Activated naive CD4-positive, alpha-beta T cell treated with anti-CD3 and anti-CD28 coated beads, Interleukin-2, amount 10 ng/mL, durations not matched to agents 7 days and 5 days (primary cell): ENCODE data around the gene DMC1.

Experiments
- CTCF ChIA-PET: fragments of 350-600 bp; sonication (Branson Sonifier 250); formaldehyde crosslinking; loops from one replicate; lab custom pipeline; 2021; ENCODE audit warnings: antibody characterized with exemption; lab: Charles Lee
- DNase-seq: peaks from one replicate; pipeline ENCODE4 v3.0.0-alpha.2; 2020
- H3K27ac Mint-ChIP-seq: one replicate; pipeline ENCODE4 v1.8.0; 2021; ENCODE audit warnings: mild to moderate bottlenecking, moderate library complexity, mixed read lengths
- H3K27me3 Mint-ChIP-seq: one replicate; pipeline ENCODE4 v1.8.0; 2021; ENCODE audit warnings: mild to moderate bottlenecking, mixed read lengths
- H3K36me3 Mint-ChIP-seq: one replicate; pipeline ENCODE4 v1.8.0; 2021; ENCODE audit warnings: mixed read lengths
- H3K4me1 Mint-ChIP-seq: one replicate; pipeline ENCODE4 v1.8.0; 2021; ENCODE audit warnings: mixed read lengths
- H3K4me3 Mint-ChIP-seq: one replicate; pipeline ENCODE4 v1.8.0; 2021; ENCODE audit warnings: mild to moderate bottlenecking, moderate library complexity, mixed read lengths
- H3K9me3 Mint-ChIP-seq: one replicate; pipeline ENCODE4 v1.8.0; 2021; ENCODE audit warnings: mixed read lengths

Gene DMC1

DNA sequence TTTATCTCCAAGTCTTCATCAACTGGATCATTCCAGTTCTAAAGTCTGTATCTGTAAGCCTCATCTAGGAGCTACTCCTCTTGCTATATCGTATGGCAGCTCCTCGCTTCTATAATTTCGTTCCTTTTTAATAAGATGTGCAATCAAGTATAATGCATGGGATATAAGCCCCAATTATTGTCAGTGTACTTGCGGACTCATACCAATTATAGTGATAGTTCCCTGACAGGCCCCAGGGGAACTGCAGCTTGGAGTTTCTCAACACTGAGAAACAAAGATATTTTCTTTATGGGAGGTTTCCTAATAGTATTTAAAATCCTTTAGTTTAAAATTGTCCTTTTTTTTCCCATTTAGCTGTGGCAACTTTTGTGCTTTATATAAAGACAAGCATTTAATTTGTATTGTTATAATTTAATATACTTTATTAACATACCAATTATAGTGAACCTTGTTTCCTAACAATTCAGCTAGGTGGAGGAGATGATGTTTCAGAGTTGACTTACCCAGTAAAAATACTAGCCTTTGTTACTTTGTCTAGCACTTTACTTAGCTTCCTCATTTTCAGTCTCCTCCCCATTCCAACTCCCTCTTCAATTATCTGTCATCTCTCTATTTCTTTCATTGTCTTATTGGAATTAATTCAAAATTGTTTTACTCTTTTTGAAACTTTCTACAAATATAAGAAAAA is 38.6 kb downstream of the DMC1 start:
- H3K27ac Mint-ChIP-seq: peak overlapping the region; percentile 85
- no peaks in the 10 kb centered on the region for H3K9me3 Mint-ChIP-seq
- CTCF ChIA-PET: interaction anchor here (0.7 to 1.2 kb wide), 2 partner anchors 10 to 41 kb away, joined by 3 read pairs; no protein-coding TSS in a partner anchor
- H3K36me3 Mint-ChIP-seq: peaks cover 1% of the 10 kb centered on the region
- DNase-seq: no peak
- H3K4me1 Mint-ChIP-seq: peaks cover 18% of the 10 kb centered on the region
- no peaks in the 10 kb centered on the region for H3K27me3 Mint-ChIP-seq
- peak overlapping the region; percentile 17 for H3K4me3 Mint-ChIP-seq

DNA sequence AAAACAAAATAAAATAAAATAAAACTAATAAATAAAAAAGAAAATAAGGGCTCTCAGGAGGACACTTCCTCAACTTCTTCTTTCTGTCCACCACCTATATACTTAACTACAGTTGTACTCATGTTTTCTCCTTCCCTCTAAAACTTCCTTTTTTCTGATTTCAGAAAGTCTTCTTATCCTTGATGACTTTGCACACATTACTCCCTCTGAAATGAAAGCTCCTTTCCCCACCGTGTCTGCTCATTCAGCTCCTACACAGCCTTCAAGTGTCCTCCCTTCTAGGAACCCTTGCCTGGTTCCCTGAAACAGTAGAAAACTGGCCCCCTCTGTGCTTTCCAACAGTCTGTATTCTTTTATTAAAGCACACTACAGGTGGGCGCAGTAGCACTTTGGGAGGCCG is 45.6 kb downstream of the DMC1 start:
- H3K27me3 Mint-ChIP-seq: no peaks in the 10 kb centered on the region
- no peak for DNase-seq
- peaks cover 4% of the 10 kb centered on the region for H3K4me1 Mint-ChIP-seq
- no peaks in the 10 kb centered on the region for H3K9me3 Mint-ChIP-seq
- no peak overlapping the region for H3K27ac Mint-ChIP-seq
- H3K36me3 Mint-ChIP-seq: no peaks in the 10 kb centered on the region
- CTCF ChIA-PET: no interaction called here
- no peak overlapping the region for H3K4me3 Mint-ChIP-seq

DNA sequence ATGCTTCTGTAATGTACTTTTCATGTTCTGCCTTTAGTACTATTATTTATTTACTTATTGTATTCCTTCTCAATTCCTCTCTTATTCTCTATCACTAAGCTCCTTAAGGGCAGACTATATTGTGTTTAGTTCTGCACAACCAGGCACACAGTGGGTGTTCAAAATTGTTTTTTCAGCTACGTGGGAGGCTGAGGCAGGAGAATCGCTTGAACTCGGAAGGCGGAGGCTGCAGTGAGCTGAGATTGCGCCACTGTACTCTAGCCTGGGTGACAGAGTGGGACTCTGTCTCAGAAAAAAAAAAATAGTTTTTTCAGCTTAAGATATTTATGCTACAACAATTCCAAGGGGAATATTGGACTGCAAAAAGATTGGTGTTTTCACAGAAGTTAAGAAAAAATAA is 46.5 kb downstream of the DMC1 start:
- no peaks in the 10 kb centered on the region for H3K9me3 Mint-ChIP-seq
- CTCF ChIA-PET: interaction anchor here (1.0 to 1.2 kb wide), 2 partner anchors 15 to 158 kb away, joined by 3 read pairs; partner anchors contain the start of gene TOMM22

DNA sequence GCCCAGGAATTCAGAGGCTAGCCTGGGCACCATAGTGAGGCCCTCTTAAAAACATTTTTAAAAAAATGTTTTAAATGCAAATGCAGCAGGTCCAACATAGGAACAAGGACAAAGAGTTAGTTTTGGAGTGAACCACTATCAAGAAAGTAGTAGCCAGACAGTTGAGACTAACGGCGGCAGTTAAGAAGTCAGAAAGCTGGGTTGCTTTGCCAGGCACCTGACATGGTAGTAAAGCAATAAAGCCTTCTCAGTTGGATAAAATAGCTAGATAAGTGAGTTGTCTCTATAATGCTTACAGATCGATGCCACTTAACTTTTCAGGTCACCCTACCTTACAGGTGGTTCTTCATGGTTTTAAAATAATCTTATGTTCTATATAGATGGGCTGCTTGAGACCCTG is 47.0 kb downstream of the DMC1 start:
- Mint-ChIP-seq H3K27me3 (no peaks in the 10 kb centered on the region), H3K36me3 (no peaks in the 10 kb centered on the region), H3K4me1 (peaks cover 4% of the 10 kb centered on the region), H3K4me3 (no peak overlapping the region), H3K27ac (no peak overlapping the region), H3K9me3 (no peaks in the 10 kb centered on the region)
- DNase-seq: no peak
- CTCF ChIA-PET: interaction anchor here (1.0 to 1.2 kb wide), 2 partner anchors 15 to 159 kb away, joined by 3 read pairs; partner anchors contain the start of gene TOMM22

More for the DNA sequence above, 46.5 kb downstream of the DMC1 start:
- H3K27me3 Mint-ChIP-seq: no peaks in the 10 kb centered on the region
- no peak overlapping the region for H3K27ac Mint-ChIP-seq
- H3K4me3 Mint-ChIP-seq: no peak overlapping the region
- H3K4me1 Mint-ChIP-seq: peaks cover 4% of the 10 kb centered on the region
- H3K36me3 Mint-ChIP-seq: no peaks in the 10 kb centered on the region
- DNase-seq: no peak

DNA sequence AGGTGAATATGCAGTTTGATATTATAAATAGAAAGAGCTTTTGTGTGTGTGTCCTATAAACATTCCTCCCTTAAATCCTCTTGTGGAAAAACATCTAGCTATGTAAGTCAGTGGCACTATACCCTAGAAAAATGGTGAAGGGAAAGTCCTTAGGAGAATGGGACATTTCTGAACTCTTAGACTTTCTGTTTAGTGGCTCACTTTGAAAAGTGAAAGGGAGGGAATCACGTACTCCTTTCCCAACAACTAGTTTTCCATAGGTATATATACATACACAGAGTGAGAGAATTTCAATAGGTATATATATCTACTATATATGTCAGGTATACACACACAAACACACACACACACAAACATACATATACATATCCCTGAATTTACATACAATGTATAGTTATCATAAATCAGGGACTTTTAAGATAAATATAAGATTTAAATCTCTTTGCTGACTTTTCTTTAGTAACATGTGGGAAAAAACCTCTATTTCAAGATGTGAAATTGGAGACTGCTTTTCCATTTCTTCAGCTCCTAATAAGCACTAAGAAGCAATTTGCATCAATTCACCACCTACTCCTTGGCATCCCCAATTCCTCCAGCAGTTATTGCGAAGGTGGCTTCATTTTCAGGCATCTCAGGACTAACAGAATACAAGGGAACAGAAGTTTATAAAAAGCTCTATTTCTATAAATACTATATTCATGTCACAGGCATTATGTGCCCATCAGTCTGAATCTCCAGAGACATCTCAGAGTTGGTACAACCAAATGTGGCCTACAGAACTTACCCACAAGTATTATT is 50.3 kb downstream of the DMC1 start:
- Mint-ChIP-seq H3K27me3 (no peaks in the 10 kb centered on the region), H3K4me1 (peaks cover 4% of the 10 kb centered on the region), H3K36me3 (no peaks in the 10 kb centered on the region), H3K27ac (no peak overlapping the region), H3K9me3 (no peaks in the 10 kb centered on the region), H3K4me3 (no peak overlapping the region)
- CTCF ChIA-PET: no interaction called here
- DNase-seq: no peak

DNA sequence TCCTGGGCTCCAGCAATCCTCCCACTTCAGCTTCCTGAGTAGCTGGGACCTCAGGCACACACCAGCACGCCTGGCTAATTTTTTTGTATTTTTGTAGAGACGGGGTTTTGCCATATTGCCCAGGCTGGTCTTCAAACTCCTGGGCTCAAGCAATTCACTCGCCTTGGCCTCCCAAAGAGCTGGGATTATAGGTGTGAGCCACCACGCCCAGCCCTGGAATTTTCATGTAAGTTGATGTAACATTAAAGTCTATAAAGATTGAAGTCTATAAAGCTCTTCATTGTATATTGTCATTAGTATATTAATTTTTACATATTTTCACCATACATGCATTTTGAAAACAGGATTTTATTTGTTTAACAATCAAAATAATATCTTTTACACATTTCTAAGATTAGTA is 51.4 kb downstream of the DMC1 start:
- H3K36me3 Mint-ChIP-seq: no peaks in the 10 kb centered on the region
- H3K4me1 Mint-ChIP-seq: peaks cover under 1% of the 10 kb centered on the region
- CTCF ChIA-PET: no interaction called here
- H3K27ac Mint-ChIP-seq: no peak overlapping the region
- no peak overlapping the region for H3K4me3 Mint-ChIP-seq
- no peak for DNase-seq
- H3K9me3 Mint-ChIP-seq: no peaks in the 10 kb centered on the region
- H3K27me3 Mint-ChIP-seq: no peaks in the 10 kb centered on the region

DNA sequence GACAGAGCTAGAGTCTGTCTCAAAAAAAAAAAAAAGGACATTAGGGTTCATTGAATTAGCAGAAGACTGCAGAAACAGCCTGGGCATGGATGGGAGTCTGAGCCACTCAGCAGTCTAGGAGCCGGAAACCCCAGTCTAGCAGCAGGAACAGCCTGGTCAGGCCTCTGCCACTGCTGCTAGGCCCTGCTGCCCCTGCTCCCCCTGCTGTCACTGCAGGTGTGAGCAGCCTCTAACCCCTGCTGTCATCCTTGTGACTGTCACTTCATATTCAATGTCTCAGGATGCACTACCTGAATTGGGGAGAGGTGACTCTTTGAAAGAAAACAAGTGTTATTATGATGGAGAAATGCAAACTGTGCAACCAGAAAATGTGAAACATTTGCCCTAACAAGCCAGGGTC is 56.9 kb downstream of the DMC1 start:
- Mint-ChIP-seq H3K36me3 (peaks cover 5% of the 10 kb centered on the region), H3K27ac (no peak overlapping the region), H3K27me3 (no peaks in the 10 kb centered on the region), H3K4me3 (no peak overlapping the region), H3K9me3 (no peaks in the 10 kb centered on the region), H3K4me1 (peaks cover 14% of the 10 kb centered on the region)
- CTCF ChIA-PET: interaction anchor here (0.6 kb wide), 1 partner anchor 246 kb away, joined by 4 read pairs; no protein-coding TSS in a partner anchor
- DNase-seq: peak; percentile 77

DNA sequence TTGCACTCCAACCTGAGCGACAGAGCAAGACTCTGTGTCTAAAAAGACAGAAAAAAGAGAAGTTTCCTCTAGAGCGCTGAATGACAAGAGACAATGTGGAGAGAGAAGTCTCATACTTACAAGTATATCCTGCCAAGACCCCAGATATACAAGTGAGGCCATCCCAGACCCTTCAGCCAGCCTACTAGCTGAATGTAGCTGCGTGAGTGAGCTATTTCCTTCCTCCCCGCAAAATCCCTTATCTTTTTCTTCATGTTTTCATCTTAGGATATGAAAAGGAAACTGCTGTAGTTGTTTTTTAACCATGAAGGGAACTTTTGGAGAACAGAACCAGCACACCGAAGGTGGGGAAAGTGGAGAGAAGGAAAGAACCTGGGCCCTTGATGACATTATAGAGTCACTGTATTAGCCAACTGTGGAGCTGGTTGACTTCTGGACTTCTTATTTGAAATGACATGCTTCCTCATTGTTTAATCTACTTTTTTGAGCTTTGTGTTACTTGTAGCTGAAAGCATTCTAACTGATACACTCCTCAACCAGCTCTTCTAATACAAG is 59.5 kb downstream of the DMC1 start:
- Mint-ChIP-seq H3K9me3 (no peaks in the 10 kb centered on the region), H3K4me1 (peaks cover 25% of the 10 kb centered on the region), H3K4me3 (no peak overlapping the region), H3K27ac (no peak overlapping the region), H3K36me3 (peaks cover 14% of the 10 kb centered on the region), H3K27me3 (peaks cover 3% of the 10 kb centered on the region)
- CTCF ChIA-PET: interaction anchor here (1.2 to 1.4 kb wide), 2 partner anchors 62 to 458 kb away, joined by 3 read pairs; no protein-coding TSS in a partner anchor
- DNase-seq: no peak

DNA sequence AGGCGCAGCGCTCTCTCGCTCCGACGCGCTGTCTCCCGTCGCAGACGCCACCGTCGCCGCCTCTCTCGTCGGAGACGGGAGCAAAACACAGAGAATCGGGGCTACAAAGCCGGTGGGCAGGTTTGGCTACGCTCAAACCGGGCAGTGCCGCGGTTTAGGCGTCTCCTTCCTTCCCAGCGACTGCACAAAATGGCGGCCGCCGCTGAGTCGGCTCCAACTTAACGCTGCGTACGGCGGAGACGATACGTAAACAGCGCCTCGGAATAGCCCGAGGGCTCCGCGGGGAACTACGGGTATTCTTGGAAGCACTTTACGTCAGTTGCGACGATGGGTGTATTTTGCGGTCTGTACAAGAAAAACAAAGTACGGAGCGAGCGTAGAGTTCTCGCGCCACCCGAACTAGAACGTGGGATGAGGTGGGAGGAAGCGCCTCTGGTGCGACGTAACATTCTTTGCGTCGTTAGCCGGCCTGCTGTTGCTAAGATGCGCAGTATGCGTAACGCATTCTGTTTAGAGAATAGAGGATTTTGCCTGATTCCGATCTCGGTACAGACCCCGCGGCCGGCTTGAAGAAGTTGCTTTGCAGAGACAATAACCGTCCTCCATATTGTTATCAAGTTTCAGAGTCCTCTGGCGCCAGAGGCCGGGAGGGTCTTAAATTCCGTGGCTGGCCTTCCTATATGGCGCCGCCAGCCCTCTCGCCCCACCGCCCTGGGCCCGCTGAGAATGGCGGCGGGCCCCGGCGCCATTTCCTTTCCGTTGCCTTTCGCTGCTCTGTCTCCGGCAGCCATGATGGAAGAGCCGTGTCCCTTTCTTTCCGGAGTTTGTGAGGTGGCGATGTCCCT is 63.6 kb downstream of the DMC1 start, which contains the start of gene DDX17:
DDX17 (minus strand) TSS at position 194 of the 845 bp plus-strand sequence.
- Mint-ChIP-seq H3K4me3 (peak within 1 kb of the TSS; percentile 99), H3K27me3 (peaks cover 3% of the 10 kb centered on the region), H3K36me3 (peaks cover 52% of the 10 kb centered on the region), H3K4me1 (peaks cover 46% of the 10 kb centered on the region), H3K9me3 (no peaks in the 10 kb centered on the region), H3K27ac (peak within 1 kb of the TSS; percentile 100)
- CTCF ChIA-PET: no interaction called here
- DNase-seq: peak; percentile 96

DNA sequence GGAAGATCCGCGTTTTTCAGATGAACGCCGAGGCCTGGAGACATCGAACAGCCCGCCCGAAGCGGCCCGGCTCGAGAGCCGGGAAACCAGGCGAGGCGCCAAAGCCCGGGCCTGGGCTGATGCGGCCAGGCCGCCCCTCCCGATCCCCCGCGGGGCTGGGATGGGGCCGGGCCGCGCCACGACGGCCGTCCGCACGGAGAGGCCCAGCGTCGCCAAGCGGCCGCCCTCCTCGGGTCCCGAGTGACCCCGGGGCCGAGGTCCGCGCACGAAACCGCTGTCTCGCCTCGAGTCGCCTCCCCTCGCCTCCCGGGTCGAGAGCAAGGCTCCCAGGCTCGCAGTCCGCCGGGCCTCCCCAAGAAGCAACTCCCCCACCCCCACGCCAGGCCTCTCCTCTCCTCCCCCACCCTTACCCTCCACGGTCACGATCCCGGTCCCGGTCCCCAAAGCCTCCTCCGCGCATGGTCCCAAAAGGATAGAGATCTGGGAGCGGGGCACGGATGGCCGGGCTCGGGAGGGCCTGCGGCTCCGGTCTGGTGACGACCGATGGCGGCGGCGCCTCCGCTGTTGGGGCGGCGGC is 64.4 kb downstream of the DMC1 start:
- peaks cover 3% of the 10 kb centered on the region for H3K27me3 Mint-ChIP-seq
- peak overlapping the region; percentile 100 for H3K27ac Mint-ChIP-seq
- peaks cover 58% of the 10 kb centered on the region for H3K36me3 Mint-ChIP-seq
- peaks cover 53% of the 10 kb centered on the region for H3K4me1 Mint-ChIP-seq
- peak overlapping the region; percentile 99 for H3K4me3 Mint-ChIP-seq
- H3K9me3 Mint-ChIP-seq: no peaks in the 10 kb centered on the region
- DNase-seq: peak; percentile 65
- CTCF ChIA-PET: no interaction called here

DNA sequence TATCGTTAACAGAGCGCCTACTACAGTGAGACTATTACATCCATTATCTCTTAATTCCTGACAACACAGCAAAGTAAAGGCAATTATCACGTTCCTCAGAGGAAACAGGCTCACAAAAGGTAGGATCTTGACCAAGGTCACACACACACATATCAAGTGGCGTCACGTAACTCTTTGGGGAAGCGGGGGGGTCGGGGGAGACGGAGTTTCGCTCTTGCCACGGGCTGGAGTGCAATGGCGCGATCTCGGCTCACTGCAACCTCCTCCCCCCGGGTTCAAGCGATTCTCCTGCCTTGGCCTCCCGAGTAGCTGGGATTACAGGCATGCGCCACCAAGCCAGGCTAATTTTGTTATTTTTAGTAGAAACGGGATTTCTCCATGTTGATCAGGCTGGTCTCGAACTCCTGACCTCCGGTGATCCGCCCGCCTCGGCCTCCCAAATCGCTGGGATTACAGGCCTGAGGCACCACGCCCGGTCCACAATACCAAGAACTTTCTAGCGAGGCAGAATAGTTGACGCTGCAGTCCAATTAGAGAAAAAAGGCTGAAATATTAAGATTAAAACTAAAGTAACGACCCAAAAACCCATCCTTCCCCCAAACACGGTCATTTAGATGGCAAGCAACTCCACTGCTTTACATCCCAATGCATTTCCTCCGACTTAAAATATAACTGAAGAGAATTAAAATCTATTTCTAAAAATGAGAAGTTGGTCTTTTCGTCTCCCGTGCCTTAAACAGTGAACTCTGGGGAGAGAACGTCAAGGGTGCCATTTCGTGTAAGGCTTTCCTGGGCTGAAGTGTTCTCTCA is 65.0 kb downstream of the DMC1 start:
- H3K4me1 Mint-ChIP-seq: peaks cover 56% of the 10 kb centered on the region

DNA sequence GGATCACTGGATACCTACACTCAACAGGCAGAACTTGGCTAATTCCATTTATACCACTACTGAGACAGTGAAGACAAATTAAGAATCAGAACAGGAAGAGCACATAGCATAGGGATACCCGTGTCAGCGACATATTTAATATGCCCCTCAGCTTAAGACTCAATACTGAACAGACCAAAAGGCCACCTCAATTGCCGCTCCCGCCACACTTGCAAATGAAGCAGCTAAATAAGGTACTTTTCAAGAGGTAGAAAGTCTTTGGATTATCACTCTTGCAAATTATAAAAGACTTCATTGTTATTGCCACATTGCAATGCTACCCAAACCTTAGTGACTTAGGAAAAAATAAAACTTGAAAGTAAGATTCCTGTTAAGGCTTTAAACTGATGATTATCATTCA is 67.0 kb downstream of the DMC1 start:
- Mint-ChIP-seq H3K27ac (no peak overlapping the region), H3K4me3 (peak overlapping the region; percentile 99), H3K27me3 (peaks cover 3% of the 10 kb centered on the region), H3K36me3 (peaks cover 70% of the 10 kb centered on the region), H3K4me1 (peaks cover 65% of the 10 kb centered on the region), H3K9me3 (no peaks in the 10 kb centered on the region)
- CTCF ChIA-PET: interaction anchor here (0.9 to 1.6 kb wide), 2 partner anchors 13 to 450 kb away, joined by 4 to 5 read pairs; no protein-coding TSS in a partner anchor
- no peak for DNase-seq

More for the DNA sequence above, 65.0 kb downstream of the DMC1 start:
- H3K9me3 Mint-ChIP-seq: no peaks in the 10 kb centered on the region
- CTCF ChIA-PET: no interaction called here
- peaks cover 3% of the 10 kb centered on the region for H3K27me3 Mint-ChIP-seq
- peak; percentile 77 for DNase-seq
- peaks cover 61% of the 10 kb centered on the region for H3K36me3 Mint-ChIP-seq
- H3K27ac Mint-ChIP-seq: peak overlapping the region; percentile 98
- H3K4me3 Mint-ChIP-seq: peak overlapping the region; percentile 99
